Esophagus (tissue), 2 donors: ENCODE results near the gene SLC25A47. TPM values are rescaled to one million over a fixed set of nuclear protein-coding genes. Genes with fewer than 3 reads are reported as not detected.

Experiments used
- H3K27ac ChIP-seq, 2 donors: one replicate each; pipeline ENCODE4 v1.5.1; 2013; ENCODE audit warnings: low read depth in 2 of 2, mild to moderate bottlenecking in 2 of 2, inconsistent platforms in 1 of 2, low read length in 1 of 2, moderate library complexity in 1 of 2
- H3K27me3 ChIP-seq, 2 donors: one replicate each; pipeline ENCODE4 v1.6.1; 2013; ENCODE audit warnings: low read length in 2 of 2, control low read depth in 1 of 2, mild to moderate bottlenecking in 1 of 2; ENCODE audit not compliant: insufficient read depth in 2 of 2, control insufficient read depth in 1 of 2
- H3K36me3 ChIP-seq, 2 donors: one replicate each; pipeline ENCODE4 v1.6.1; 2013; ENCODE audit warnings: low read length in 1 of 2; ENCODE audit not compliant: control insufficient read depth in 2 of 2, insufficient read depth in 2 of 2
- H3K4me1 ChIP-seq, 2 donors: one replicate each; pipeline ENCODE4 v1.6.1; 2013; ENCODE audit warnings: low read length in 1 of 2; ENCODE audit not compliant: control insufficient read depth in 2 of 2, insufficient read depth in 2 of 2
- H3K4me3 ChIP-seq, 2 donors: one replicate each; pipeline ENCODE4 v1.5.1; 2013; ENCODE audit warnings: low read length in 2 of 2, mild to moderate bottlenecking in 2 of 2, low read depth in 1 of 2, moderate library complexity in 1 of 2
- H3K9me3 ChIP-seq, 2 donors: one replicate each; pipeline ENCODE4 v1.6.1; 2013; ENCODE audit warnings: mild to moderate bottlenecking in 2 of 2, low read depth in 1 of 2, low read length in 1 of 2, moderate library complexity in 1 of 2; ENCODE audit not compliant: control insufficient read depth in 2 of 2, insufficient read depth in 1 of 2
- WGBS, 2 donors: extraction: QIAGEN DNeasy Blood & Tissue Kit; methylation state at CpG; one replicate each; pipeline ENCODE4 v1.1.7; 2013; 5-methylcytosine and 5-hydroxymethylcytosine counted together
- polyA plus RNA-seq, 2 donors: library from polyadenylated mRNA; stranded (reverse); fragments of 200-250 nt; gene quantifications; one replicate each; pipeline ENCODE4 v1.2.3, GENCODE V29; 2013
- donor health status: healthy with polysubstance abuse.
- donor health status: Bipolar disorder and iron deficiency.

Gene SLC25A47
- polyA plus RNA-seq, 2 donors = 0.01 to 0.04 TPM

GRCh38 chr14:100359111-100359510 lies 36.0 kb downstream of the SLC25A47 start:
- H3K36me3 ChIP-seq = peaks cover 6% of the 10 kb centered on the region in 2 donors
- H3K9me3 ChIP-seq = no peaks in the 10 kb centered on the region
- peaks cover 0 to 3% of the 10 kb centered on the region in 2 donors for H3K4me1 ChIP-seq
- no peak overlapping the region for H3K4me3 ChIP-seq
- 91 to 92% methylated on average over 2 of the region's 2 CpGs for whole genome bisulfite sequencing, 2 donors
- H3K27me3 ChIP-seq = no peaks in the 10 kb centered on the region
- H3K27ac ChIP-seq = no peak overlapping the region

- H3K36me3 ChIP-seq = peaks cover 3 to 6% of the 10 kb centered on the region in 2 donors
- no peaks in the 10 kb centered on the region for H3K9me3 ChIP-seq
- no peak overlapping the region for H3K27ac ChIP-seq
- no peaks in the 10 kb centered on the region for H3K27me3 ChIP-seq
- 85 to 89% methylated on average over 4 of the region's 4 CpGs for WGBS, 2 donors
- H3K4me1 ChIP-seq = peaks cover 0 to 3% of the 10 kb centered on the region in 2 donors
- no peak overlapping the region for H3K4me3 ChIP-seq
These were observed 36.7 kb downstream of the SLC25A47 start for GRCh38 chr14:100359881-100360280.

- Histone ChIP-seq H3K9me3 (no peaks in the 10 kb centered on the region), H3K4me1 (peaks cover 0 to 3% of the 10 kb centered on the region in 2 donors), H3K27me3 (no peaks in the 10 kb centered on the region), H3K36me3 (peaks cover 3 to 13% of the 10 kb centered on the region in 2 donors), H3K4me3 (no peak overlapping the region), H3K27ac (no peak overlapping the region)
- 88 to 89% methylated on average over 5 of the region's 5 CpGs for WGBS, 2 donors
These were observed 38.5 kb downstream of the SLC25A47 start for GRCh38 chr14:100361626-100362025.

GRCh38 chr14:100362311-100362927 lies 39.3 kb downstream of the SLC25A47 start:
- H3K27ac ChIP-seq = no peak overlapping the region
- H3K36me3 ChIP-seq = peaks cover 3 to 13% of the 10 kb centered on the region in 2 donors
- WGBS, 2 donors = 91 to 97% methylated on average over 1 of the region's 1 CpG
- peaks cover 0 to 3% of the 10 kb centered on the region in 2 donors for H3K4me1 ChIP-seq
- no peaks in the 10 kb centered on the region for H3K9me3 ChIP-seq
- H3K27me3 ChIP-seq = no peaks in the 10 kb centered on the region
- H3K4me3 ChIP-seq = no peak overlapping the region

- H3K4me3 ChIP-seq = no peak overlapping the region
- H3K36me3 ChIP-seq = peaks cover 6 to 17% of the 10 kb centered on the region in 2 donors
- H3K27ac ChIP-seq = peak overlapping the region in 1 of 2 donors; percentile 30
- no peaks in the 10 kb centered on the region for H3K9me3 ChIP-seq
- no peaks in the 10 kb centered on the region for H3K27me3 ChIP-seq
- H3K4me1 ChIP-seq = peaks cover 0 to 3% of the 10 kb centered on the region in 2 donors
- 78 to 89% methylated on average over 2 of the region's 2 CpGs for WGBS, 2 donors
These were observed 39.9 kb downstream of the SLC25A47 start for GRCh38 chr14:100363053-100363452.

DNA sequence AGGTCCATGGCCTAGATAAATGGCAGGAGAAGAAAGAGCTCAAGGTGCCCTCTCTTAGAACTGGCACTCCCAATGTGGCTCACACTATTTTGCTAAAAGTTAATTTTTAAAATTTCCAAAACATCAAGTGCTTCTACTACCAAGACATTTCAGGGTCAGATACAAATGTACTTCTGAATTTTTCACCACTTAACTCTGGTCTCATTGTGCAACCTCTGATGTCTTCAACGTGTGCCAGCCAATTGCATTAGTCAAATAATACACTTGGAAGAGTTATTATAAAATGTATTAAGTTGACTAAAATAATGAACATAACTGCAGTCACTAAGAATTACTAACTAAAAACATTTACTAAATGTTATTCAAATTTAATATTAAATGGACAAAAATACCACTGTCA lies 41.3 kb downstream of the SLC25A47 start:
- Histone ChIP-seq H3K9me3 (no peaks in the 10 kb centered on the region), H3K36me3 (peaks cover 6 to 17% of the 10 kb centered on the region in 2 donors), H3K27me3 (no peaks in the 10 kb centered on the region), H3K27ac (no peak overlapping the region), H3K4me3 (no peak overlapping the region), H3K4me1 (peaks cover 0 to 3% of the 10 kb centered on the region in 2 donors)
- 62 to 73% methylated on average over 1 of the region's 1 CpG for WGBS, 2 donors

- peaks cover 2 to 3% of the 10 kb centered on the region in 2 donors for H3K4me1 ChIP-seq
- no peaks in the 10 kb centered on the region for H3K9me3 ChIP-seq
- peaks cover 3 to 13% of the 10 kb centered on the region in 2 donors for H3K36me3 ChIP-seq
- 81 to 82% methylated on average over 7 of the region's 7 CpGs for WGBS, 2 donors
- no peak overlapping the region for H3K4me3 ChIP-seq
- H3K27me3 ChIP-seq = no peaks in the 10 kb centered on the region
- peak overlapping the region in 1 of 2 donors; percentile 22 for H3K27ac ChIP-seq
These were observed 42.6 kb downstream of the SLC25A47 start for GRCh38 chr14:100365741-100366140.

DNA sequence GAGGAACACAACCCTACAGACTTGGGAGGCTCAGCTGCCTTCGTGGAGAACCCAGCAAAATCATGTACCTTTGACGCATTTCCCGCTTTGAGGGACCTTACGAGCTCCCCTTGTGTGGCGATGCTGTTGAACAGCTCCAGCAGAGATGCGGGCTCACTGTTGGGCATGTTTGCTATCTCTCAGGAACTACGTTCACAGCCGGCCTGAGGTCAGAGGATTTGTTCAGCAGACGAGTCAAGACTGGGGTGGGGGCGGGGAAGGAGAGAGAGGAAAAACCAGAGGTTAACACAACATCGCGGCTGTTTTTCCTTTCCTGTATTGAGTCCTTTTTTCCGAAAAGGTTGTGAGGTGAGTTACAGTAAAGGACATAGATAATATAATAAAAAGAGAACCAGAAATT lies 45.9 kb downstream of the SLC25A47 start:
- Histone ChIP-seq H3K27ac (no peak overlapping the region), H3K36me3 (peaks cover 3 to 12% of the 10 kb centered on the region in 2 donors), H3K27me3 (no peaks in the 10 kb centered on the region), H3K4me3 (no peak overlapping the region), H3K9me3 (no peaks in the 10 kb centered on the region), H3K4me1 (peaks cover 0 to 2% of the 10 kb centered on the region in 2 donors)
- WGBS, 2 donors = 87 to 89% methylated on average over 13 of the region's 13 CpGs

- 78 to 85% methylated on average over 4 of the region's 4 CpGs for WGBS, 2 donors
- Histone ChIP-seq H3K4me3 (no peak overlapping the region), H3K9me3 (no peaks in the 10 kb centered on the region), H3K4me1 (peaks cover 0 to 4% of the 10 kb centered on the region in 2 donors), H3K27ac (no peak overlapping the region), H3K36me3 (peaks cover 3 to 12% of the 10 kb centered on the region in 2 donors), H3K27me3 (no peaks in the 10 kb centered on the region)
These were observed 46.9 kb downstream of the SLC25A47 start for GRCh38 chr14:100370003-100370402.

DNA sequence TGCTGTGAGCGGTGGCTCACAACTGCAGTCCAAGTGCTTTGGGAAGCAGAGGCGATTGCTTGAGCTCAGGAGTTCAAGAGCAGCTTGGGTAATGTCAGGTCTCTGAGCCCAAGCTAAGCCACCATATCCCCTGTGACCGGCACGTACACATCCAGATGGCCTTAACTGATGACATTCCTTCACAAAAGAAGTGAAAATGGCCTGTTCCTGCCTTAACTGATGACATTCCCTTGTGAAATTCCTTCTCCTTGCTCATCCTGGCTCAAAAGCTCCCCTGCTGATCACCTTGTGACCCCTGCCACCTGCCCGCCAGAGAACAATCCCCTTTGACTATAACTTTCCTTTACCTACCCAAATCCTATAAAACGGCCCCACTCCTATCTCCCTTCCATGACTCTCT lies 48.6 kb downstream of the SLC25A47 start:
- Histone ChIP-seq H3K4me3 (no peak overlapping the region), H3K36me3 (peaks cover 3 to 4% of the 10 kb centered on the region in 2 donors), H3K27me3 (no peaks in the 10 kb centered on the region), H3K27ac (no peak overlapping the region), H3K4me1 (peaks cover under 1 to 7% of the 10 kb centered on the region in 2 donors), H3K9me3 (no peaks in the 10 kb centered on the region)
- 86 to 87% methylated on average over 6 of the region's 6 CpGs for WGBS, 2 donors
